H1 (cell line): ENCODE data around the gene TMEM156. TPM values are rescaled to one million over a fixed set of nuclear protein-coding genes. Genes with fewer than 3 reads are reported as not detected.

ENCODE experiments used
- CBX5 ChIP-seq: fragments of 300-800, 300-1000 bp; sonication (generic); IDR thresholded peaks from 2 replicates; pipeline ENCODE4 v1.7.1; 2016; ENCODE audit warnings: antibody characterized with exemption, low read length, low read depth
- RBBP5 ChIP-seq: IDR thresholded peaks from 2 replicates; pipeline ENCODE4 v1.7.1; 2012; ENCODE audit warnings: low read depth, mild to moderate bottlenecking, inconsistent platforms, low read length, moderate library complexity, borderline replicate concordance
- polyA plus RNA-seq, 7 experiments: library from polyadenylated mRNA; depleted of rRNA in 3 of 7; stranded (reverse) in 5 of 7; unstranded in 2 of 7; fragments of >200 nt in 5 of 7; fragments of 200-250 nt in 2 of 7; gene quantifications; 1 replicate in 5 of 7; 2 replicates in 1 of 7; 4 replicates in 1 of 7; pipeline versions ENCODE4 v1.2.1 to v1.2.3, GENCODE V29; 2011 to 2013; ENCODE audit warnings: missing spikeins in 2 of 7, mixed read lengths in 2 of 7
- total RNA-seq: library from RNA; stranded (reverse); fragmentation: NEBNext Ultra II Directional; extraction: Animal tissue kit (Norgen Biotek cat#: 25700); gene quantifications from 2 replicates; pipeline ENCODE4 v1.2.1, GENCODE V29; 2021
- TF ChIP-seq, protein P1 (sequence below): IDR thresholded peaks from 2 replicates; pipeline ENCODE4 v1.6.1; 2012; ENCODE audit warnings: inconsistent platforms
- TF ChIP-seq, protein P2 (sequence below), 3 experiments: IDR thresholded peaks; 1 replicate in 2 of 3; 2 replicates in 1 of 3; pipeline versions ENCODE4 v1.5.1 to v1.6.1; 2011; ENCODE audit warnings: low read length in 3 of 3, mild to moderate bottlenecking in 3 of 3, inconsistent platforms in 2 of 3, low read depth in 1 of 3, moderate library complexity in 1 of 3; ENCODE audit not compliant: insufficient read depth in 1 of 3; ENCODE audit errors: control extremely low read depth in 1 of 3

TMEM156 gene
- total and polyA plus RNA-seq, 2 of the 8 experiments (the other 6 are each of a cell fraction or from before 2014, with no cell fraction given) = not detected

- TF ChIP-seq, protein P1, sequence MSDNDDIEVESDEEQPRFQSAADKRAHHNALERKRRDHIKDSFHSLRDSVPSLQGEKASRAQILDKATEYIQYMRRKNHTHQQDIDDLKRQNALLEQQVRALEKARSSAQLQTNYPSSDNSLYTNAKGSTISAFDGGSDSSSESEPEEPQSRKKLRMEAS = no peak
- TF ChIP-seq, protein P2, sequence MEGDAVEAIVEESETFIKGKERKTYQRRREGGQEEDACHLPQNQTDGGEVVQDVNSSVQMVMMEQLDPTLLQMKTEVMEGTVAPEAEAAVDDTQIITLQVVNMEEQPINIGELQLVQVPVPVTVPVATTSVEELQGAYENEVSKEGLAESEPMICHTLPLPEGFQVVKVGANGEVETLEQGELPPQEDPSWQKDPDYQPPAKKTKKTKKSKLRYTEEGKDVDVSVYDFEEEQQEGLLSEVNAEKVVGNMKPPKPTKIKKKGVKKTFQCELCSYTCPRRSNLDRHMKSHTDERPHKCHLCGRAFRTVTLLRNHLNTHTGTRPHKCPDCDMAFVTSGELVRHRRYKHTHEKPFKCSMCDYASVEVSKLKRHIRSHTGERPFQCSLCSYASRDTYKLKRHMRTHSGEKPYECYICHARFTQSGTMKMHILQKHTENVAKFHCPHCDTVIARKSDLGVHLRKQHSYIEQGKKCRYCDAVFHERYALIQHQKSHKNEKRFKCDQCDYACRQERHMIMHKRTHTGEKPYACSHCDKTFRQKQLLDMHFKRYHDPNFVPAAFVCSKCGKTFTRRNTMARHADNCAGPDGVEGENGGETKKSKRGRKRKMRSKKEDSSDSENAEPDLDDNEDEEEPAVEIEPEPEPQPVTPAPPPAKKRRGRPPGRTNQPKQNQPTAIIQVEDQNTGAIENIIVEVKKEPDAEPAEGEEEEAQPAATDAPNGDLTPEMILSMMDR (IDR thresholded peaks at IDR 0.05; ENCODE audit: control extremely low read depth in 1 of 3, insufficient read depth in 1 of 3, low read depth in 1 of 3, low read length in 3 of 3) = no peak
- TF ChIP-seq RBBP5 (no peak), CBX5 (no peak)
Observed at GRCh38 chr4:38920677-38921076, 111.5 kb downstream of the TMEM156 start (continued).
